PC-3 (cell line): ENCODE data around the gene CADM4.

Experiments used
- CTCF ChIP-seq: fragments of 300-600 bp; sonication (generic); conservative IDR thresholded peaks from 2 replicates; pipeline ENCODE4 v1.5.1; 2017; ENCODE audit warnings: antibody characterized with exemption, low read depth, mild to moderate bottlenecking, low read length
- EZH2 ChIP-seq: fragments of 300-600 bp; sonication (generic); IDR thresholded peaks from one replicate; pipeline ENCODE4 v1.6.1; 2017; ENCODE audit warnings: antibody characterized with exemption, mild to moderate bottlenecking, low read length; ENCODE audit not compliant: unreplicated experiment
- EZH2phosphoT487 ChIP-seq: fragments of 300-600 bp; sonication (generic); IDR thresholded peaks from 2 replicates; pipeline ENCODE4 v1.6.1; 2018; ENCODE audit warnings: mild to moderate bottlenecking, antibody characterized with exemption, low read length, borderline replicate concordance

- TF ChIP-seq EZH2 (no peak), CTCF (no peak), EZH2phosphoT487 (no peak)
These were observed 593 bp downstream of the CADM4 start for GRCh38 chr19:43638995-43639518.
